Nephron progenitor cell (in vitro differentiated cells): Measurements from ENCODE around the gene MAN2A1.

Experiments used
- DNase-seq: peaks from one replicate; pipeline ENCODE4 v3.0.0; 2021
- H3K27ac Mint-ChIP-seq: 2 replicates; pipeline ENCODE4 v1.8.0; 2021; ENCODE audit warnings: mild to moderate bottlenecking, moderate library complexity, mixed read lengths
- H3K27me3 Mint-ChIP-seq: 2 replicates; pipeline ENCODE4 v1.8.0; 2021; ENCODE audit warnings: mild to moderate bottlenecking, low read depth, mixed read lengths; ENCODE audit not compliant: poor library complexity
- H3K36me3 Mint-ChIP-seq: 2 replicates; pipeline ENCODE4 v1.8.0; 2021; ENCODE audit warnings: low read depth, mixed read lengths
- H3K4me1 Mint-ChIP-seq: 2 replicates; pipeline ENCODE4 v1.8.0; 2021; ENCODE audit warnings: mixed read lengths
- H3K4me3 Mint-ChIP-seq: 2 replicates; pipeline ENCODE4 v1.8.0; 2021; ENCODE audit warnings: mild to moderate bottlenecking, moderate library complexity, mixed read lengths
- H3K9me3 Mint-ChIP-seq: 2 replicates; pipeline ENCODE4 v1.8.0; 2021; ENCODE audit warnings: mild to moderate bottlenecking, moderate library complexity, mixed read lengths
- CTCF ChIP-seq: fragments of 200-600 bp; sonication (generic); IDR thresholded peaks from 2 replicates; pipeline ENCODE4 v1.5.0; 2021; ENCODE audit warnings: antibody characterized with exemption

MAN2A1 gene

GRCh38 chr5:109900461-109900860 is 210.7 kb downstream of the MAN2A1 start:
- DNase-seq = no peak
- TF ChIP-seq CTCF = no peak
- Mint-ChIP-seq H3K9me3 (no peaks in the 10 kb centered on the region), H3K4me1 (peaks cover 20% of the 10 kb centered on the region), H3K4me3 (no peak overlapping the region), H3K27ac (no peak overlapping the region), H3K27me3 (no peaks in the 10 kb centered on the region), H3K36me3 (no peaks in the 10 kb centered on the region)

GRCh38 chr5:109900911-109901627 is 211.3 kb downstream of the MAN2A1 start:
- no peaks in the 10 kb centered on the region for H3K9me3 Mint-ChIP-seq
- H3K27ac Mint-ChIP-seq = no peak overlapping the region
- H3K4me1 Mint-ChIP-seq = peaks cover 20% of the 10 kb centered on the region
- no peaks in the 10 kb centered on the region for H3K36me3 Mint-ChIP-seq
- DNase-seq = no peak
- H3K27me3 Mint-ChIP-seq = no peaks in the 10 kb centered on the region
- no peak overlapping the region for H3K4me3 Mint-ChIP-seq
- TF ChIP-seq CTCF = no peak

DNA sequence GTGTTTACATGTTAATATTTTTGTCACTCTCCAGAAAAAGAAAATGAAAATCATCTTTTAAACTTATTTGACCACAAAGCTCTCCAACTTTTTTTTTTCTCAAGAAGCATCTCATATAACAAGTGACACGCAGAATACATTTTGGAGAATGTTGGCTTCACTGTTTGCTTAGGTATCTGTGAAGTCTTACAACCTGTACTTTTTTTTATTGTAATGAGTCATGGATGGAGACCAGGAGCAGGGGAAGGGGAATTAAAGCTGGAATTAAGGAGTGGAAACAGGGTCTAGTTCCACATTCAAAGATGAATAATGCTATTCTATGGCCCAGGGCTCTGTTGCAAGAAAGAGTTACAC is 211.9 kb downstream of the MAN2A1 start:
- no peak for DNase-seq
- TF ChIP-seq CTCF = no peak
- no peaks in the 10 kb centered on the region for H3K9me3 Mint-ChIP-seq
- H3K4me3 Mint-ChIP-seq = no peak overlapping the region
- H3K4me1 Mint-ChIP-seq = peaks cover 20% of the 10 kb centered on the region
- H3K27me3 Mint-ChIP-seq = no peaks in the 10 kb centered on the region
- no peak overlapping the region for H3K27ac Mint-ChIP-seq
- H3K36me3 Mint-ChIP-seq = no peaks in the 10 kb centered on the region

- no peaks in the 10 kb centered on the region for H3K36me3 Mint-ChIP-seq
- H3K27ac Mint-ChIP-seq = peak overlapping the region; percentile 3
- no peaks in the 10 kb centered on the region for H3K27me3 Mint-ChIP-seq
- TF ChIP-seq CTCF = no peak
- peaks cover 25% of the 10 kb centered on the region for H3K4me1 Mint-ChIP-seq
- no peaks in the 10 kb centered on the region for H3K9me3 Mint-ChIP-seq
- H3K4me3 Mint-ChIP-seq = no peak overlapping the region
- no peak for DNase-seq
These were observed 213.3 kb downstream of the MAN2A1 start for GRCh38 chr5:109903061-109903460.

GRCh38 chr5:109905906-109906305 is 216.2 kb downstream of the MAN2A1 start:
- H3K4me1 Mint-ChIP-seq = peaks cover 10% of the 10 kb centered on the region
- no peak for TF ChIP-seq CTCF
- no peak overlapping the region for H3K4me3 Mint-ChIP-seq
- no peaks in the 10 kb centered on the region for H3K36me3 Mint-ChIP-seq
- DNase-seq = no peak
- H3K27ac Mint-ChIP-seq = no peak overlapping the region
- H3K27me3 Mint-ChIP-seq = no peaks in the 10 kb centered on the region
- no peaks in the 10 kb centered on the region for H3K9me3 Mint-ChIP-seq

DNA sequence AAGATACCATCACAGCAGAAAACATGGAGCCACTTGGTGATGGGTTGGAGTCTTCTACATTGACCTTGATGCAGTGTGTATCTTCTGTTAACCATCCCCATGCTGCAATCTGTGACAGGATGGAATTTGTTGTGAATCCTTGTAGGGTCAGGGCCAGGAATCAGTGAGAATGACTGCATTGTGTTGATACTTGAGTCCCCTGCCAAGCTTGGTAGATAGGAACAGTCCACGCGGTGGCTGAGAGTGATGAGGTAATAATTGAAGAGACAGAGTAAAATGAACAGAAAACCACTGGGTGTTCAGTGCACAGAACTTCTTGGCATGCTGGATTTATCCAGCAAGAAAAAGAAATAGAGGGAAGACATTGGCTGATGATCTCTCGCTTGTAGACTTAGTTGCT is 217.5 kb downstream of the MAN2A1 start:
- H3K4me1 Mint-ChIP-seq = peaks cover 5% of the 10 kb centered on the region
- H3K9me3 Mint-ChIP-seq = no peaks in the 10 kb centered on the region
- no peaks in the 10 kb centered on the region for H3K27me3 Mint-ChIP-seq

More for the DNA sequence above, 217.5 kb downstream of the MAN2A1 start:
- H3K36me3 Mint-ChIP-seq = no peaks in the 10 kb centered on the region
- no peak overlapping the region for H3K27ac Mint-ChIP-seq
- no peak for DNase-seq
- no peak overlapping the region for H3K4me3 Mint-ChIP-seq
- TF ChIP-seq CTCF = no peak
